ENCODE results near the gene CTDNEP1.
"Not testable (repeated sequence)": the region's sequence is repeated elsewhere in the genome, so short reads cannot be mapped to it uniquely, and the experiment has no call there.

The CTDNEP1 gene

DNA sequence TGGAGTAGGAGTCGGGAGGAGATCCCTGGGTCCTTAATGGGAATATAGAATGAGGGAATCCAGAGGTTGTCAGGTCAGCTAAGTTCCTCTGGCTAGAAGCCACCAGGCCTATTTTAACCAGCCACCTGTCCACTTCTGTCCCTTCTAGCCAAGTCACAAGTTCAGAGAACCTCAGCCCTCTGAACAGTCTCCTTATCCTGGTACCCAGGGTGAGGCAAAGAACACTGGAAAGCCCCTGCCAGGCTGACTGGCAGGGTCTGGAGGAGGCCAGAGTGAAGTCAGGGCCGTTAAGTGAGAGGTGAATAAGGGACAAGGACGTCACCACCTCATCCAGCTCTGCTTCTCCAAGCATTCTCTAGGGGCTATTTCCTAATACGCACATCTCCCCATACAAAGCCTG lies 2.7 kb downstream of the CTDNEP1 start:
- DNase-seq (ENCODE audit: low read depth in 2 of 2) = no peak

DNA sequence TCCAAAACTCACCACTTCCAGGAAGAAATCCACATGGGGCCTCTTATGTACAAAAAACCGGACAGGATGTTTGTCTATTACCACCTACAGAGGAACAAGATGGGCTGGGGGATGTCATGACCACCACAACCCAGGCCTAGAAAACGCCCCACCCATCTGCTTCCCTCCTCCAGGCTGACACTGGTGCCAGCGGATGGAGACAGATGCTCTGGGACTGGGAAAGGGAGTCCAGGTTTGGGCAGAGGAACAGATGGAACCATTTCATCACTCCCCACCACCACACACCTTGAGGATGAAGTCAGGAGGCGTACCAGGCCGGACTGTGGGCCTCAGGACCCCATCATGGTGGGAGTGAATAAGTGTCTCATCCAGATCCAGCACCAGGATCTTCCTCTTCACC lies 4.8 kb downstream of the CTDNEP1 start:
- DNase-seq (ENCODE audit: low read depth in 2 of 2) = no peak

- DNase-seq (ENCODE audit: low read depth in 2 of 2) = not testable (repeated sequence)
Observed at GRCh38 chr17:7243838-7244237, 7.7 kb downstream of the CTDNEP1 start.

DNA sequence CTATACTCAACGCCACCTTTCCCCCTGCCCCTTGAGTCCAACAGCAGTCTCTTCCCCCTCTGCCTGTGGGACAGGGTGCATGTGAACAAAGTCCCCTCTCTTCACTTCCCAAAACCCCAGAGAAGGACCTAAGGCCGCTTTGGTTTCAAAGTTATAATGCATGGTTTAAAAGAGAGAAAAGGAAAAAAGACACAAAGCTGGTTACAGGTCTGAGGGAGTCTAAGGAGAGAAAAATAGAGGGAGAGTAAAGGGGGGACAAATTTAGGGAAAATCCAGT lies 8.1 kb downstream of the CTDNEP1 start:
- DNase-seq (ENCODE audit: low read depth in 2 of 2) = no peak

DNA sequence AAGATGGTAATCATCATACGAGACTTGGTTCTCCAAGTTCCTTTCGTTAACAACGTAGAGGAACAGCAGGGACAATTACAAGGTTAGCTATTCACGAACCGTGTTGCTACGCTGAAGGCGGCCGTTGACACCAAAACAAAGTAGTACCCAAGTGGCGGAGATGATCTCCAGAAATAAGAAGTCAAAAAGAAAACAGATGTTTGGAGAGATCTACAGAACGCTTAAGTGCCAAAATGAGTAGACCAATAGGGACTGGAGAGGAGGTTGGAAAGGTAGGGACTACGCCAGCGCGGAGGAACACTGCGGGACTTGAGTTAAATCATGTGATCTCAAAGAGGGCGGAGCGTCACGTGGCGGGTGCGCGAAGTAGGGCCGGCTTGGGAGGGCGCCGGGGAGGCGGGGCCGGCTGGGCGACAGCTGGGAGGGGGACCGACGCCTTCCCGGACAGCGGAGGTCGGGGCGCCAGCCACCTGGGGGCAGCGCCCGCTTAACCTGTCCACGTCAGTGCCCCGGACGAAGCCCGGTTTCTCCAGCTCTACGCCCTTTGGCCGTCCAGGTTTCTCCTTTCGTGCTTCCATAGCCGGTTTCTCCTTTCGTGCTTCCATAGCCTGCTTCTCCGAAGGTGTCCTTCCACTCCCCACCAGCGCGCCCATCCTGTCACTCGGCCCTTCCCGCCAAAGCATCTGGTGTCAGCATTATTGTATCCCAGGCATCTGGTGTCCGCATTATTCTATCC lies 8.6 kb downstream of the CTDNEP1 start:
- DNase-seq (ENCODE audit: low read depth in 2 of 2) = peak; percentile 83 to 87

DNA sequence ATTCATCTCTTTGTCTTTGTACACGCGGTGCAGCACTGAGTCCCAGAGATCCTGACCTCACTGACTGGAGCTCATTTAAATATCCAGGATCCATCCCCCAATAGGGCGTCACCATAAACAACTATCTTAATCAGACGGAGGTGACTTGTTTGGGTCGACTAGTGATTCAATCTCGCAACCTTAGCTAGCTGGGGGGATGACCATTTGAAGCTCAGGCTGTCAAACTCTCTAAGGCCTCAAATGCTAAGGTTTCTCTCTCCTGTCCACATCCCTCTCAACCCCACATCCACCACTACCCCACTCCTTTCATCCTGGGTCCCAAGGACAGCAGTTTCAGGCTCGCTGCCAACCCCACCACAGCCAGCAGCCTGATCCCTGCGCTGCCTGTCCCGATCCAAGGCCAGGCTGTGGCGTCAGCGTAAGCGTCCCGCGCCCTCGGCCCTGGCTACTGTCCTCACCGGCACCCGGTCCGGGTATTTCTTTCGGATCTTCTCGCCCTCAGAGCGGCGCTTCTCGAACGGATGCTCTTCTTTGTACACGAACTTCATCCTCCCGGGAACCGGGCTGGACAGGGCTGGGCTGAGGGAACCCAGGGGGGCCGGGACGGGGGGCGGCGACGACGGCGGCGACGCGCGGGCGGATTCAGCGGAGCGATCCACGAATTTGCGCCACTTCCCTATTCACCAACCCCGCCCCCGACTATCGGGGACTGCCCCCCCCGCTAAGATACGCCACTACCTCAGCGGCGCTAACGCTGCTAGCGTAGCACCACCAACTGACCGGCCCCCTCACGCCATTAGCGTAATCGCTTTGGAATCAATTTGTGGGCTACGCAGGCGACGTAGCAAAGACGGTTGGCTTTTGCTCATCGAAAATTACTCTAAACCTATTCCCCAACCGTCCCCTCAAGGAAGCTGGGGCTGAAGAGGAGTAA lies 9.5 kb downstream of the CTDNEP1 start, which contains the start of gene GABARAP:
Gene GABARAP, minus strand, starts transcription at position 667 of the 934 bp plus-strand sequence. Its CDS starts 119 bp downstream, at position 548.
- DNase-seq (ENCODE audit: low read depth in 2 of 2) = peak; percentile 86 to 89

GRCh38 chr17:7241090-7241733 lies 10.3 kb downstream of the CTDNEP1 start:
- DNase-seq (ENCODE audit: low read depth in 2 of 2) = no peak

DNA sequence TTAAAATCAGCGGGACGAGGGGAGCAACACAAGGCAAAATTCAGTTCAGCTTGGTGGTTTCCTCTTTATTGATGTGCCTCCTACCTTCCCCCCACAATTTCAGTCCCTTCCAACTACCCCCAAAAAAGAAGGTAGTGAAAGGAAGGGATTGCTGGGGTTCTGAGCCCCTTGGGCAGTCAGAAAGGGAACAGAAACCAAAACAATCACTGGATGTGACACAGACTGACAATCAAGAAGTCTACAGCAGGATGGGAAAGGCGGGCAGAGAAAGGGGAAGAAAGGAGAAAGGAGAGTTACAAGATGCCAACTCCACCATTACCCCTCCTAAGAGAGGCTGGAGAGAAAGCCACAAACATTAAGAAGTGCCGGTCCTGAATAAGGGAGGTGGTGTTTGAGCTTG lies 11.2 kb downstream of the CTDNEP1 start:
- no peak for DNase-seq (ENCODE audit: low read depth in 2 of 2)

DNA sequence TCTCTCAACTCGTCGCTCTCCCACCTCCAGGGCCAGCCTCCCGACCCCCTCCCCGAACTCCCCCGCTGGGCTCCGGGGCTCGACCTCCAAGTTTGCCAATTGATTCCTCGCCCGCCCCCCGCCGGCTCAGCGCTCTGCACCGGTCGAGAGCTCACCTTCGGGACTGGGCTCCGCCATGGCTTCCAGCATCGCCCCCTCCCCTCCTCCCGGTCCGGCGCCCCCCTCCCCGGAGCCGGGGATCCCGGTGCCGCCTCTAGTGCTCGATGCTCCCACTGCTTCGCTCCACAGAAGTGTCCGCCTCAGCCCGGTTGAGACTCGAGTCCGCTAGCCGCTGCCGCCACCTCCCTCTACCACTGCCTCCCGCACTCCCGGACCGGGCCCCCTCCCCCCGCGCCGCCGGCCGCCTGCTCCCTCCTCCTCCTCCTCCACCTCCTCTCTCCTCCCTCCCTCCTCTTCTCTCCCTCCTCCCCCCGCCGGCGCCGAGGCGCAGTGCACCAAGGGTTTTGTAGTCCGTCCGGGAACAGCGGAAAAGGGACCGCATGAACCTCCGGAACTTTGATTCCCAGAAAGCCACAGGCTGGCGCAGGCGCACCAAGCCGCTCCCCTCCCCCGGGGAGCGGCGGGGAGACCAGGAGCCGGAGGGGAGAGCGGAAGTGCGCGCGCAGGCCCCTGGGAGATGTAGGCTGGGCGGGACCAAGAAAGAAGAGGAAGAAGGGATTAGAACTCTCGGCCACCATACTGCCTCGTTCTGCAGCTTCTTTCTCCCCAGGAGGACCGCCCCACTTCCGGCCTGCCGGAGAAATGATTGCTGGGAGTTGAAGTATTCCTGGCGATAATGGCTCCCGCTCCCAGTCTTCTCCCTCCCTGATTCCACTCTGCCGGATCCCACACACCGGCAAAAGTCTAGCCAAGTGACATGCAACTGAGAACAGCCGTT lies 12.2 kb downstream of the CTDNEP1 start, which contains the start of gene PHF23:
Gene PHF23, minus strand, starts transcription at position 367 of the 937 bp plus-strand sequence. Its CDS starts 178 bp downstream, at position 189.
- peak; percentile 96 to 97 for DNase-seq (ENCODE audit: low read depth in 2 of 2)

- DNase-seq (ENCODE audit: low read depth in 2 of 2) = no peak
Observed at GRCh38 chr17:7238420-7239090, 13.0 kb downstream of the CTDNEP1 start.

DNA sequence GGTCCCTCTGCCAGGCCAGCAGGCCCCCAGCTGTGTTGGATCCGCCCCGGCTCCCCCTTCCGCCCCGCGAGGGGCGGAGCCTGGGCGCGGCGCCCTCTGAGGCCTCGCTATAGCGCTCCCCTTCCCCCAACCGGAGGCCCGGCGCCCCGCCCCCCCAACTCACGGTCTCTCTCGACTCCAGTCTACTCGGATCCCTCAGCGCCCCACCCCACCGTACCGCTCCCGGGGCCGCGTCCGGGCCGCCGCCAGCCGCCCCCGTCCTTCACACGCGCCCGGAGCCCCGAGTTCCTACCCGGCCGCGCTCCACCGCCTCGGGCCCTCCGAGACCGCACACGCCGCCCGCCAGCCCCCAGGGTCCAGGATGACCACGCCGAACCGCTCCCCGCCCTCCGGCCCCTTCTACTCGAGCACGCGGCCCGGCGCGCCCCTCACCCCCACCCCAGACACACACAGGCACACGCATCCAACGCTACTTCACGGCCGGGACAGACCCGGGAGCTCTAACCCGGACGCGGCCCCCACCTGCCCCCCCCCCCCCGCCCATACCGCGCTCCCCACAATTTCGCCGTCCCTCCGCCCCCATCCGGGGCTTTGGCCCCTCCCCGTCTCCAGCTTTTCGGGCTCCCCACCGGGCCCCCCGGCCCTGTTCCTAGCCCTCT lies 13.6 kb downstream of the CTDNEP1 start:
- peak; percentile 64 to 84 for DNase-seq (ENCODE audit: low read depth in 2 of 2)

- no peak for DNase-seq (ENCODE audit: low read depth in 2 of 2)
Observed at GRCh38 chr17:7237266-7237760, 14.2 kb downstream of the CTDNEP1 start.

DNA sequence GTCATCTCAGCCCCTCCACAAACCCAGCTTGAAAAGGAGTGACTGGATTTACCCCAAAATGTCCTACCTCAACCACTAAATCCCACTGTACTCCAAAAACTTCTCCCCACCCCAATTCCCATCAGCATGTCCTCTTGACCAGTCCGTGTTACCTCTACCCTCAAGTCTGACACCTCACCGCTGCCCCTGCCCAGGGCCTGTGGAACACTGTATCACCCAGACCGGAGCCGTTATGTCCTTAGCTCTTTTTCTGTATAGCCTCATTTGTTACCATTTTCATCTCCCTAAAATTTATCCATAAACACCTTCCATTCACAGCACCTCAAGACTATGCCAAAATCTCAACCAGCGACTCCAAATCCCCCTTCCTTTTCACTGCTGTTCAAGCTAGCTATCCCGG lies 14.7 kb downstream of the CTDNEP1 start:
- DNase-seq (ENCODE audit: low read depth in 2 of 2) = no peak

DNA sequence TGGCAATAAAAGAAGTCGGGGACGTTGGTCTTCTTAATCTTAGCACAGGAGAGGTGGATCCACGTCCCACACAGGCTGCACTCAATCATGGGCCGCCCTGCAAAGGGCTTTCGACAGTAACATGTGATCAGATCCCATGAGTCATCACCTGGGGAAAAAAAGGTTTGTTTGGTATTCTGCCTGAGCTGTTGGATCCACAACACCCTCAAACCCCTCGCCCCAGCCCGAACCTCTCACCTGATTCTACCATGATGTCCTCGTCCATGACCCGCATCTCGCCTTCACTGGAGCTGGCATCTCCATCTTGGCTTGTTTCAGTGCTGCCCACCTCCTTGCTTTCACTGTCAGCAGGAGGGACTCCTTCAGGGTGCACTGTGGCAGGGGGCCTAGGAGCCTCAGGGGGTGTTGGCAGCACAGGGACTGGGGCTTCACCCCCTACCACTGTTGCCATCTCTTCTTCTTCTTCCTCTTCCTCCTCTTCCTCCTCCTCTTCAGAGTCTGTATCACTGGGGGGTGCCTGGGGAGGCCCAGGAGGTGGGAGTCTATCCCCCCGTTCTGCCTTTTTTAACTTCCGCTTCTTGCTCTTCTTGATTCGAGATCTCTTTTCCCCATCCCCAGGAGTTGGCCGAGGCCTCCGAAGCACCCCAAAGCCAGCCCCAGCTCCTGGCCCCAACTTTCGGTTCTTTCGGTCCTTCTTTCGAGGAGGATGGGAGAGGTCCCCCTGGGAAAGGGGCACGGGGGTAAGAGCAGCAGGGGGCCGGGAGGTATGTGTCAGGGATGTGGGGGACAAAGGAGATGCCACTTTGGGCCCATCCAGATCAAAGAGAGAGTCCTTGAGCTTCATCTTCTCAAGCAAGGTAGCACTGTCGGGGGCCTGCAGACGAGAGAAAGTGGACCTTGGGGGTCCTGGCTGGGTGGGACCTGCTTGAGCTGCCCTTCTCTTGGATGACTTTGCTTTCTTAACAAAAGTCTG lies 15.6 kb downstream of the CTDNEP1 start:
- DNase-seq (ENCODE audit: low read depth in 2 of 2) = no peak

GRCh38 chr17:7234083-7234951 lies 17.2 kb downstream of the CTDNEP1 start, which contains the start of gene DVL2:
Gene DVL2, minus strand, starts transcription at chr17:7234517. Its CDS starts 255 bp downstream, at chr17:7234262.
- peak; percentile 93 to 94 for DNase-seq (ENCODE audit: low read depth in 2 of 2)

GRCh38 chr17:7233701-7234082 lies 17.8 kb downstream of the CTDNEP1 start:
- no peak for DNase-seq (ENCODE audit: low read depth in 2 of 2)

GRCh38 chr17:7232114-7232513 lies 19.4 kb downstream of the CTDNEP1 start:
- DNase-seq (ENCODE audit: low read depth in 2 of 2) = no peak

- DNase-seq (ENCODE audit: low read depth in 2 of 2) = no peak
Observed at GRCh38 chr17:7229504-7229903, 22.0 kb downstream of the CTDNEP1 start.

Measured in stimulated activated CD4-positive, alpha-beta T cell treated with anti-CD3 and anti-CD28 coated beads, Interleukin-15, amount 100 ng/mL, for 48 hours (primary cell).